Activated CD4-positive, CD25-positive, alpha-beta regulatory T cell treated with anti-CD3 and anti-CD28 coated beads, Interleukin-2, amount 50 U/mL, for 72 hours (primary cell): ENCODE measurements around the gene MAP1B.

Experiments
- DNase-seq: peaks from one replicate; pipeline ENCODE4 v3.0.0; 2021

Gene MAP1B

GRCh38 chr5:72134226-72134899 lies 27.1 kb downstream of the MAP1B start:
- DNase-seq: no peak

DNA sequence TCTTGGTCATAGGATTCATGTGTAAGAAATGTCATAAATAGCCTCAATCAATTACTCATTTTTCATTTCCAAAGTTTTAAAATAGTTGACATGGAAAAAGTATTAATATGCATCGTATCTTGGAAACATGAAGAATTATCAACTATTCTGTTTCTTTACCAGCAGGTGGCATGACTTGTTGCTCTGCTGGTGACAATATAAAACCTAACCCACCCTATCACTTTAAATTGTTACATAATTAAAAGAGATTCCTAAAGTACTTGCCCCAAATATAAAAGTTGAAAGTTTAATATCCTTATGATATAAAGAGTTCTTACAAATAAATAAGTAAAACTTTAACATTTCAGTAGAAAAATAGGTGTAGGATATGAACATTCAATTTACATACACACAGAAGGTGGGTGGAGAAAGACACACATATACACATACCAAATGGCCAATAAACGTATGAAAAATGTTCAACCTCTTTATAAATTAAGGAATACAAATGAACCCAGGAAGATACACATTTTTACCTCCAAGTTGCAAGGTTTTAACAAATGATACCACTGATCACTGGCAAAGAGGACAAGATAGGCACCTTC lies 30.6 kb downstream of the MAP1B start:
- DNase-seq: no peak

DNA sequence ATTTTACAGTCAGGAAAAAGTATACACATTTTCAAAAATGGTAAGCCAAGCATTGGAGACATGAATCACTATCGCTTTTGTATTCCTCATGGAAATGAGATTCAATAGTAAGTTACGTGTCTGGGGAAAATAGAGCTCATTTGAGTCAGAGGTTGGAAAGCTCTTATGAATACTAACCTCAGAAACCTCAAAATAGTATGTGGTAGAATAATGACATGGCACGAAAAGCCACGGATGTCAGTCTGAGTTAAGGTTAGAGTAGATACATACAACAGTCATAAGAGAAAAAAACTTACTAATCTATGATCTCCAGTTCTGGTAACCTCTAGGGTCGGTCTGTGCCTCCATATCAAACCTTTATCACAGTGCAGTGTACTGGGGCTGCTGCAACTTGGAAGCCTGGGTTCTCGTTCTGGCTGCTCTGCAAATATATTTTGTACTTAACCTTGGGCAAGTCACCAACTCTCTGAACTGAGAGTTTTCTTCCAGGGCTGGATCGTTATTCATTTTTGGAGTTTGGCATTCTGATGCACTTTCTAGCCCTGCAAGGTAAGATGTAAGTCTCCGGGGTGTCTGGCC lies 31.8 kb downstream of the MAP1B start:
- no peak for DNase-seq

- no peak for DNase-seq
Observed at GRCh38 chr5:72140711-72141110, 33.4 kb downstream of the MAP1B start.

- DNase-seq: no peak
Observed at GRCh38 chr5:72141440-72142355, 34.4 kb downstream of the MAP1B start.

GRCh38 chr5:72144762-72145161 lies 37.5 kb downstream of the MAP1B start:
- DNase-seq: no peak

DNA sequence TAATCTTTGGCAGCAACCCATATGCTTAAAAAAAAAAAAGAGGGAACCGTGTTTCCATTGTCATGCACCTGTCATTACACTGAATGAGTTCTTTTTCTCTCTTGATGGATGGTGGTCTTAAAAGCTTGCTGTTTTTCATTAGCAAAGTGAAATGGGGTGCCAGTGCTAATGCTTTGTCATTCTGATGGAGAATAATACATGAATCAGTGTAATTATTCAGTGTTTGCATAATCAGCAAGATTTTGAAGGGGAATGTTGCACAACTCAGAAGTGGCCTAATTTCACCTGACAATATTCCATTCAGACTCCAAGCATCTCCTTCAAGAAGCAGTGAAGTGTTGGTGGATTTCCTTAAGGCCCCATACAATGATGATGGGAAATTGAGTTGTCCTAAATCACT lies 38.1 kb downstream of the MAP1B start:
- DNase-seq: no peak

DNA sequence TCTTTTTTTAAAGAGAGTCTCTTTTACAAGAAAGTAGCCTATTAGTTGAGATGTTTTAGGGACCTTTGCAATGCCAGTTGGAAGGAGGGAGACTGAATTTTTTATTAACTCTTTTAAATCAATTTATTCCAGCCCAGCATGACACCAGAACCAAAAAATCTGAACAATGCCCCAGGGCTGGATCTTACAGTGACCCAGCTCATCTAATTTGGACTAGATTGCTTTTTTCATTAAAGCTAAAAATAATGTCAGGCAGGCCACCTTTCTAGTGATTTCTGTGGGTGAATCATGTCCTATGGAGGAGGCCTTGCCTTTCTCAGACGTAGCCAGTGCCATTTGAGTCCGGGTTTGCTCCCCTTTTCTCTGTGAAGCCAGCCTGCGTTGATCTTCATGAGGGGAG lies 38.8 kb downstream of the MAP1B start:
- no peak for DNase-seq

DNA sequence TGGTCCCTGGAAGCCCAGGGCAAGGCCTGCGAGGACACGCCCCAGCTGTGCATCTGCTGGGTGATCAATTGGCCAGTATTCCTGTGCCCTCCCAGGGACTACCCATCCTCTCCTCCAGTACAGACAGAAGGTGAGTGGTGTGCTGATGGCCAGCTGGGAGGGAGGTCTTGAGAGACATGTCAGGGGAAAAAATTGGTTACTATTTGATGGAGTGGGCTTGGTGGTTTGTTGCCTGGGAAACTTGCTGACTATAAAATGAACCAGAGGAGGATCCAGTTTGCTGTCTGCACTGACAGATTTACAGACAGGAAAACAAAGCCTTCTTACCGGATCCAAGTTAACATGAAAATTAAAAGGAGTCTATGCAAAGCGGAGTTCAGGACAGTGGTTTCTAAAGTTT lies 40.3 kb downstream of the MAP1B start:
- DNase-seq: no peak

DNA sequence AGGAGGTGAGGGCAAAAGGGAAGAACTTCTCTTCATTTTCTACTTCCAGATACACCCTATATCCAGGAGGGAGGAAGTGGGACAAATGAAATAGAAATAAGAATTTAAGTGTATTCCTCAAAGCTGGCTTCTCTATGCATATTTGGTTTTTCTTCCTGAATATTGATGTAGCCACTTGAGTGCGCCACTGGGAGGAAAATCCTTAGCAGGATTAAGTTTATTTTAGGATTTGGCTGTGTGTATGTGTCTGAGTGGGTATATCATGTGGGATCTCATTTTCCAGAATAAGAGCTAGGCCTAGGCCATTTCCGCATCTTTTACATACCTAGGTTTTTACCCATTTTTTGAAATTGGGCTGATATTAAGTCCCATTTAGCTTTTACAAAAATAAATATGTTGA lies 42.5 kb downstream of the MAP1B start:
- DNase-seq: no peak

- no peak for DNase-seq
Observed at GRCh38 chr5:72151169-72151568, 43.9 kb downstream of the MAP1B start.

GRCh38 chr5:72151646-72152045 lies 44.4 kb downstream of the MAP1B start:
- no peak for DNase-seq

DNA sequence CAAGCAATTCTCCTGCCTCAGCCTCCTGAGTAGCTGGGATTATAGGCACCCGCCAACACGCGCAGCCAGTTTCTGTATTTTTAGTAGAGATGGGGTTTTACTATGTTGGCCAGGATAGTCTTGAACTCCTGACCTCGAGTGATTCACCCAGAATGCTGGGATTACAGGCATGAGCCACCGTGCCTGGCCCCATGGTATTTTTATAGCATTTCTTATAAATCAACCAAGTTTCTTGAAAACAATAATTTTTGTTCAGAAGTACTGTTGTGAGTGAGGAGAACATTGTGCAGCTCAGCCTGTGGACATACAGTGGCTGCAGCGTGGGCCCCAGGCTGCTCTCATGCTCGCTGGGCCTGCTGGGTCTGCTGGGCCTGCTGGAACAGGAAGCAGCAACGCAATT lies 45.3 kb downstream of the MAP1B start:
- DNase-seq: no peak

DNA sequence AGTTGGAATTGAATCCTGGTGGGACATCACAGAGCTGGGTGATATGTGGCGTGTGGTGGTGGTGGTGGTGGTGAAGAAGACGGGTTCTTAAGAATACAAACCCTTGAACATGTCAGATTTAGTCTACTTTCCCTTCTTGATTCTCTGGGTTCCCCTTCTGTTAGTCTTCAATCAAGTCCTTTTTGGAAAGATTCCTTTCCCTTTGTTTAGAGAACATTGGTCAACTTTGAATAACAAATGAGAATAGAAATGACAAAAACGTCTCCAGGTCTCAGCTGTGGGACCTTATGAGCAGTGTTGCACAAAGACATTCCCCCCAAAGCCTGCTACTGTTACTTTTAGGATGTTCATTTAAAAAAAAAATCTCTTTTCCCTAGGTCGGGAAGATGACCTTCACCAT lies 46.3 kb downstream of the MAP1B start:
- DNase-seq: no peak

DNA sequence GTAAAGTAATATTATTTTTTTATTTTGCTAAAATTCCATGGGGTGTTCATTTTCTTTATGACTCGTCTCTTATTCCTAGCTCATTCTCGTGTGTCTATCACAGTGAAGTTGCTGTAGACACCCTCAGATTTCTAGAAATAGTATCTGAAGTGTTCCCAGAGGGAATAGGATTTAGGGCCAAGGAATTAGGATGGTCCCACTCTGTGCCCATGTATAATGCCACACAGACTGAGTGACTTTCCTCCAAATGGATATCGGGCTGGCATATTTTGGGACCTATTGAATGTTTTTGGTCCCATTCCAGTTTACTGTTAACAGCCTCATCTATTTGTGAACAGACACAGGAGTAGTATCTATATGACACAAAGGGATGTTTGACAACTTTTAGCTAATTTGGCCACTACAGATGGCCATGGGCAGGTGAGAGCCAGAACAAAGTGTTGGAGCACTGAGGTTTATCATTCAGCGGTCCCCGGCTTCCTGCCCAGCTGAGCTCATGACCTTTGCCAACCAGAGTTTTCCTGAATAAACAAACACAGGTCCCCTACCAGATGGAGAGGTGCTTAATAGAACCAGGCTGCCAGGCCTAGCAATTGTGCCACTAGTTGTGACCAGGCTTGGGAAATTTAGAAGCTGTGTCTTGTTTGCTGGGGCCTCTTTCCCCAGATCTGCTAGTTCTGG lies 46.9 kb downstream of the MAP1B start:
- no peak for DNase-seq

- DNase-seq: no peak
Observed at GRCh38 chr5:72156946-72157624, 49.8 kb downstream of the MAP1B start.

DNA sequence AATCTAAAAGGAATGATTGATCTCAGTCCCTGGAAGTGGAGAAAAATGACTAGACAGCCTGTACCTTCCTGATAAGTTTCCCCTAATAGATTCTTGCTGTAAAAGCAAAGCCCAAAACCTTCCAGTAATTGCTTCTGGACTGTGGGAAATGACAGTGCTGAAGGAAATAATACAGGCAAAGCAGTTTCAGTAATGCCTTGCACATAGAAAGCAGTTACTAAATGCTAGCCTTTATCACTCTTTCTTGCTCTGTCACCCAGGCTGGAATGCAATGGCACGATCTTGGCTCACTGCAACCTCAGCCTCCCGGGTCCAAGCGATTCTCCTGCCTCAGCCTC lies 50.3 kb downstream of the MAP1B start:
- no peak for DNase-seq

DNA sequence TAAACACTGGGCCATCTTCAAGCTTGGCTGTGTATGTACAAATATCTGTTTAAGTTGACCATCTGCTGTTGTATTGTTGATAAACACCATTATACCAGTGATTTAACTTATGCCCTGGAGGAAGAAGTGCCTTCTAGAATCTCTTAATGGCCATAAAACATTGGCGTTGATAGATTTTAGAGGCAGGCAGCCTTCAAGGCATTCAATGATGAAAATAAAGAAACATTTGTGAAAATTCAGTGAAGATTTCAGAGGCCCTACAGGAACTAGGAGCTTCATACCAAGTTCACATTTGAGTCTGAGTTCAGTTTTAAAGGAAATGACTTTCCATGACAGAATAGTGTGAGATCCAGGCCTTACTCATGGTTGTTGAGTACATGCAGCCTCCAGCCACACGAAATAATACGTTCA lies 52.2 kb downstream of the MAP1B start:
- DNase-seq: no peak

- DNase-seq: no peak
Observed at GRCh38 chr5:72160329-72160728, 53.1 kb downstream of the MAP1B start.

DNA sequence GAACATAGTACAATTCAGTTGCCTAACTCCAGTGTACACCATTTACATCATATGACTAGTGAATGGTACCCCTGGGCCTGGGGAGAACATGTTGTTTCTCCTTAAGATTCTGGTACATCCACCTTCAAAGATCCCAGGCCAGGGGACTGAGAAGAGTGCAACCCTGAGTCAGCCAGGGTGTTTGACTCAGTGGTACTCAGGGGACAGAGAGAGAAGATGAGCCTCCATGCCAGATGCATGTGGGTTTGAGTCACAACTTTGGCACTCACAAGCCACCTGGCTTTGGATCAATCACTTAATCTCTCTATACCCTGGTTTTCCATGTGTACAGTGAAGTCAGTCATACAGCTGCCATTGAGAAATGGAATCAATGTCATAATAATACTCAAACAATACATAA lies 53.7 kb downstream of the MAP1B start:
- no peak for DNase-seq

- no peak for DNase-seq
Observed at GRCh38 chr5:72161951-72162350, 54.7 kb downstream of the MAP1B start.

DNA sequence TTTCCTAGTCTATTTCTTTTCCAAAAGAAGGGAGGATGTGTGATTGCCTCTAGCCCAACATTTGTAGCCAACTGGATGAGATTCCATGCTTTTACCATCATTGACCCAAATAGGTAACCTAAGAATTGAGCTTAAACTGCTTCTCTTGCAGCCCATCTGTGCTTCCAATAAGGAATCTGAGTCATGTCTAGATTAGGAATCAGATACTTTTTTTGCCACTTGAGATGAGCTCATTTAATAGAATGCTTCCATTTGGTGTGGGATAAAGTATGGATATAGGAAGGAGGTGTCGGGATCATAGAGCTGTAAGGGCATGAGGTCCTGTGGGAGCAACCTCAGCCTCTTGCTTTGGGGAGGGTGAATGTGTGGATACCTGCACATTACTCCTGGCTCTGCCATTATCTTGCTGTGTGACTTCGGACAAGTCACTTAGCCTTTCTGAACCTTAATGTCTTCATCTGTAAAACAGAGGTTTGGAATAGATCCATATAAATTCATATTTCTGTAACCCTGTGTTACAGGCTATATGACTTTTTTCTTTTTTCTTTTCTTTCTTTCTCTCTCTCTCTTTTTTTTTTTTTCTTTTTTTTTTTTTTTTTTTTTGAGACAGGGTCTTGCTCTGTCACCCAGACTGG lies 56.2 kb downstream of the MAP1B start:
- DNase-seq: no peak
